Skeletal muscle satellite cell (primary cell): Measurements from ENCODE around the gene RNF183. TPM values are rescaled to one million over a fixed set of nuclear protein-coding genes. Genes with fewer than 3 reads are reported as not detected.

Experiments
- H3K27me3 ChIP-seq: 2 replicates; pipeline ENCODE4 v1.7.0; 2013; ENCODE audit warnings: low read length; ENCODE audit not compliant: control insufficient read depth, insufficient read depth
- H3K36me3 ChIP-seq: 2 replicates; pipeline ENCODE4 v1.7.0; 2013; ENCODE audit warnings: mild to moderate bottlenecking, control low read depth, low read length; ENCODE audit not compliant: insufficient read depth
- H3K4me1 ChIP-seq: 2 replicates; pipeline ENCODE4 v1.7.0; 2013; ENCODE audit warnings: low read length; ENCODE audit not compliant: control insufficient read depth, insufficient read depth
- H3K4me2 ChIP-seq: 2 replicates; pipeline ENCODE4 v1.7.0; 2013; ENCODE audit warnings: mild to moderate bottlenecking, low read length
- H3K4me3 ChIP-seq: 2 replicates; pipeline ENCODE4 v1.7.0; 2013; ENCODE audit warnings: low read length
- H3K9ac ChIP-seq: 2 replicates; pipeline ENCODE4 v1.7.0; 2013; ENCODE audit warnings: mild to moderate bottlenecking, low read depth, low read length, moderate library complexity
- H3K9me3 ChIP-seq: replicated peaks from 2 replicates; pipeline ENCODE4 v1.7.0; 2013; ENCODE audit warnings: mild to moderate bottlenecking, control low read depth, low read length
- total RNA-seq: library from RNA; depleted of rRNA; stranded (reverse); fragments of >200 nt; gene quantifications from 2 replicates; pipeline ENCODE4 v1.2.3, GENCODE V29; 2012; rRNA removed

Gene RNF183
- total RNA-seq: not detected in 2 replicates

GRCh38 chr9:113302792-113303418 lies at the start of gene RNF183:
TSS of gene RNF183 (minus strand) at chr9:113303376. CDS start at chr9:113298184, 5,192 bp downstream.
- H3K4me1 ChIP-seq: no peaks in the 10 kb centered on the region
- H3K4me2 ChIP-seq: no peak within 1 kb of the TSS
- H3K9me3 ChIP-seq: no peaks in the 10 kb centered on the region
- no peaks in the 10 kb centered on the region for H3K36me3 ChIP-seq
- H3K9ac ChIP-seq: no peak within 1 kb of the TSS
- peaks cover 61% of the 10 kb centered on the region for H3K27me3 ChIP-seq
- no peak within 1 kb of the TSS for H3K4me3 ChIP-seq

- H3K36me3 ChIP-seq: no peaks in the 10 kb centered on the region
- no peaks in the 10 kb centered on the region for H3K9me3 ChIP-seq
- H3K4me1 ChIP-seq: peaks cover 8% of the 10 kb centered on the region
- no peak overlapping the region for H3K4me2 ChIP-seq
- no peak overlapping the region for H3K4me3 ChIP-seq
- H3K9ac ChIP-seq: no peak overlapping the region
- H3K27me3 ChIP-seq: peaks cover 84% of the 10 kb centered on the region
Measured at GRCh38 chr9:113352411-113352810, 49.2 kb upstream of the RNF183 start.

- H3K9ac ChIP-seq: no peak overlapping the region
Measured at GRCh38 chr9:113352006-113352405, 48.8 kb upstream of the RNF183 start.

GRCh38 chr9:113350937-113351336 lies 47.8 kb upstream of the RNF183 start:
- Histone ChIP-seq H3K4me3 (no peak overlapping the region), H3K4me2 (no peak overlapping the region), H3K36me3 (no peaks in the 10 kb centered on the region), H3K9me3 (no peaks in the 10 kb centered on the region), H3K27me3 (peaks cover 82% of the 10 kb centered on the region), H3K9ac (no peak overlapping the region), H3K4me1 (peaks cover 8% of the 10 kb centered on the region)

More at GRCh38 chr9:113352006-113352405, 48.8 kb upstream of the RNF183 start:
- H3K4me1 ChIP-seq: peaks cover 8% of the 10 kb centered on the region
- H3K27me3 ChIP-seq: peaks cover 84% of the 10 kb centered on the region
- H3K4me3 ChIP-seq: no peak overlapping the region
- H3K4me2 ChIP-seq: no peak overlapping the region
- no peaks in the 10 kb centered on the region for H3K36me3 ChIP-seq
- H3K9me3 ChIP-seq: no peaks in the 10 kb centered on the region

GRCh38 chr9:113350107-113350661 lies 47.0 kb upstream of the RNF183 start:
- Histone ChIP-seq H3K36me3 (no peaks in the 10 kb centered on the region), H3K4me3 (no peak overlapping the region), H3K9ac (no peak overlapping the region), H3K4me2 (peak overlapping the region; percentile 77), H3K27me3 (peaks cover 77% of the 10 kb centered on the region), H3K9me3 (no peaks in the 10 kb centered on the region), H3K4me1 (peaks cover 8% of the 10 kb centered on the region)

- Histone ChIP-seq H3K27me3 (peaks cover 73% of the 10 kb centered on the region), H3K4me3 (peak within 1 kb of the TSS; percentile 55), H3K36me3 (no peaks in the 10 kb centered on the region), H3K9me3 (no peaks in the 10 kb centered on the region), H3K4me1 (peaks cover 8% of the 10 kb centered on the region), H3K4me2 (peak within 1 kb of the TSS; percentile 77), H3K9ac (no peak within 1 kb of the TSS)
Measured at GRCh38 chr9:113349445-113350094, 46.4 kb upstream of the RNF183 start, which contains the start of gene BSPRY. TSS of gene BSPRY (plus strand) at chr9:113349541. CDS start at chr9:113349580, 39 bp downstream.

GRCh38 chr9:113349066-113349444 lies 45.9 kb upstream of the RNF183 start:
- no peak overlapping the region for H3K4me3 ChIP-seq
- no peaks in the 10 kb centered on the region for H3K9me3 ChIP-seq
- H3K27me3 ChIP-seq: peaks cover 68% of the 10 kb centered on the region
- H3K36me3 ChIP-seq: no peaks in the 10 kb centered on the region
- peaks cover 8% of the 10 kb centered on the region for H3K4me1 ChIP-seq
- no peak overlapping the region for H3K9ac ChIP-seq
- H3K4me2 ChIP-seq: peak overlapping the region; percentile 77

- H3K36me3 ChIP-seq: no peaks in the 10 kb centered on the region
- H3K9ac ChIP-seq: no peak overlapping the region
- no peak overlapping the region for H3K4me2 ChIP-seq
- peaks cover 8% of the 10 kb centered on the region for H3K4me1 ChIP-seq
- peaks cover 63% of the 10 kb centered on the region for H3K27me3 ChIP-seq
- H3K9me3 ChIP-seq: no peaks in the 10 kb centered on the region
- H3K4me3 ChIP-seq: no peak overlapping the region
Measured at GRCh38 chr9:113348437-113348836, 45.3 kb upstream of the RNF183 start.

- no peak overlapping the region for H3K4me2 ChIP-seq
Measured at GRCh38 chr9:113345671-113346070, 42.5 kb upstream of the RNF183 start.

GRCh38 chr9:113345190-113345589 lies 42.0 kb upstream of the RNF183 start:
- Histone ChIP-seq H3K9ac (no peak overlapping the region), H3K4me1 (peaks cover 6% of the 10 kb centered on the region), H3K4me2 (no peak overlapping the region), H3K27me3 (peaks cover 36% of the 10 kb centered on the region), H3K9me3 (no peaks in the 10 kb centered on the region), H3K4me3 (no peak overlapping the region), H3K36me3 (no peaks in the 10 kb centered on the region)

More at GRCh38 chr9:113345671-113346070, 42.5 kb upstream of the RNF183 start:
- Histone ChIP-seq H3K9ac (no peak overlapping the region), H3K36me3 (no peaks in the 10 kb centered on the region), H3K4me3 (no peak overlapping the region), H3K4me1 (peaks cover 8% of the 10 kb centered on the region), H3K27me3 (peaks cover 40% of the 10 kb centered on the region), H3K9me3 (no peaks in the 10 kb centered on the region)

GRCh38 chr9:113343732-113344231 lies 40.6 kb upstream of the RNF183 start:
- H3K9me3 ChIP-seq: no peaks in the 10 kb centered on the region
- H3K4me2 ChIP-seq: no peak overlapping the region
- peaks cover 21% of the 10 kb centered on the region for H3K27me3 ChIP-seq
- no peak overlapping the region for H3K9ac ChIP-seq
- H3K4me3 ChIP-seq: no peak overlapping the region
- H3K36me3 ChIP-seq: no peaks in the 10 kb centered on the region
- peaks cover 3% of the 10 kb centered on the region for H3K4me1 ChIP-seq
